SK-N-MC (cell line): ENCODE data around the gene PDGFRA.

ENCODE experiments used
- EZH2 ChIP-seq: fragments of 200-600 bp; sonication (generic); IDR thresholded peaks from one replicate; pipeline ENCODE4 v1.6.1; 2017; ENCODE audit warnings: antibody characterized with exemption
- POLR2AphosphoS5 ChIP-seq: IDR thresholded peaks from 2 replicates; pipeline ENCODE4 v1.6.1; 2012; ENCODE audit warnings: mild to moderate bottlenecking, low read depth, low read length, borderline replicate concordance

- no peak for TF ChIP-seq POLR2AphosphoS5
- no peak for TF ChIP-seq EZH2
These were observed 43.0 kb downstream of the PDGFRA start for GRCh38 chr4:54272051-54272450.
